Dermis microvascular lymphatic vessel endothelial cell (primary cell): ENCODE measurements around the gene KRT84. TPM values are rescaled to one million over a fixed set of nuclear protein-coding genes. Genes with fewer than 3 reads are reported as not detected.

ENCODE experiments used
- DNase-seq, 2 donors: peaks; one replicate each; pipeline versions ENCODE4 v3.0.0 to v3.0.0-alpha.2; 2010; ENCODE audit warnings: low read depth in 2 of 2
- total RNA-seq: library from RNA; depleted of rRNA; stranded (reverse); fragments of >200 nt; gene quantifications from 2 replicates; pipeline ENCODE4 v1.2.1, GENCODE V29; 2014

Gene KRT84
- total RNA-seq, 1 donor from 2014 or later, result not detected

DNA sequence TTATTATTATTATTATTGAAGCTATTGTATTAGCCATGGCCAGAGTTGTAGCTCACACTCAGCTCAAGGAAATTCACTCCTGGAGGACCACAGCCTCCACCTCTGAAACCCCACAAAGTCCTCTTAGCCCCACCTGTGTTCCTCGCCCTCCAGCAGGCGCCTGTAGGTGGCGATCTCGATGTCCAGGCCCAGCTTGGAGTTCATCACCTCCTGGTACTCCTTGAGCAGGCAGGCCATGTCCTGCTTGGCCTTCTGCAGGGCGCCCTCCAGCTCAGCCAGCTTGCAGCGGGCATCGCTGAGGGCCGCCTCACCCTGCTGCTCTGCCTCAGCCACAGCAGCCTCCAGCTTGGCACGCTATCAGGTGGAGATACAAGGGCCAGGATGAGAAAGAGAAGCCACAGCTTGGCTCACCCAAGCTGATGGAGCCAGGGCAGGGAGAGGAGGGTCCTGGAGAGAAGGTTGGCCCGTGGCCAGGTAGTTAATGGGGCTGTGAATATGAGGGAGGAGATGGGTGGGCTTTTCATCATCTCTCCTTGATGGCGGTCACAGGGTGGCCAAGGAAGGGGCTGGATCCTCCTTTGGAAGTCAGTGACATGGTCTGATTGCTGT lies 23.2 kb downstream of the KRT84 start:
- DNase-seq, result no peak

DNA sequence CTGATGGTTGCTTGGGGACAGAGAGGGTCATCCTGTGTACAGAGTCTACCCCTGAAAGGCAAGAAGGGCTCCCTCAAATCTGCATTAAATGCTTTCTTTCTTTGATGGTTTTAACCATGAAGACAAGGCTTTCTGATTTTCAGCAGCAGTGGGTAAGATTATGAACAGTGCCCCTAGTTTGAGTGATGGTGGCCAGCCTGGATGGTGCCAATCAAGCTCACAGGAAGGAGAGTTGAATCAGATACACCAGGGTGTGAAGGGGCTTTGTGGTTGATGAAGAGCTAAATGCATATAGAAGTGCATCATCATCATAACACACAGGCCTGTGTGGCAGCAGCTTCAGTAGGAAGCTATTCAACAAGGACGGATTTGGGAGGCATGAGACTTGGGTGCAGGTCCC lies 23.9 kb downstream of the KRT84 start:
- DNase-seq, result no peak

DNA sequence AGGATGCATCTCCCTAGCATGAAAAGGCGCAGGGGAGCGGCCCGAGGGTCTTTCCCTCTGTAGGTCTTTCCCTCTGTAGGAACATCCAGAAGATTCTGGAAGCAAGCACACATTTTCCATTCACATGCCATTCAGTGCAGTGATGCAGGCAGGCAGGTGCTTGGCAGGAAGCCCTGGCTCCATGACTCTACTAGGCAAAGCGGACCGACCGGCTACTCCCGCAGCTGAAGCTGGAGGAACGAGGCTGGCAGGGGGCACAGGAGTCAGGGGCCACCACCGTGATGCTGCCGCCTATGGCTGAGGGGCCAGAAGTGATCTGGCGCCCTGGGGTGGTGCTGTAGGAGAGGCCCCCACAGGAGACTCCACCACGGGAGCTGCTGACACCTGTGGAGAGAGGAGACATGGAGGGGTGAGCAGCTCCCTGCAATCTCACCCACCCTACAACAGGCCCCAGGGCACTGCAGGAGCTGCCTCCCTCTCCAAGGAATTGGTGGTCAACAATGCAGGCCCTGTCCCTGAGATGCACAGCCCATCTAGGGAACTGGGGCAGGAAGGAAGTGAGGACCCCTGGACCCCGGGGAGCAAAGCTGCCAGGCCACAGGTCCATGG lies 24.7 kb downstream of the KRT84 start:
- DNase-seq, result no peak

GRCh38 chr12:52360106-52360662 lies 25.3 kb downstream of the KRT84 start:
- no peak for DNase-seq

DNA sequence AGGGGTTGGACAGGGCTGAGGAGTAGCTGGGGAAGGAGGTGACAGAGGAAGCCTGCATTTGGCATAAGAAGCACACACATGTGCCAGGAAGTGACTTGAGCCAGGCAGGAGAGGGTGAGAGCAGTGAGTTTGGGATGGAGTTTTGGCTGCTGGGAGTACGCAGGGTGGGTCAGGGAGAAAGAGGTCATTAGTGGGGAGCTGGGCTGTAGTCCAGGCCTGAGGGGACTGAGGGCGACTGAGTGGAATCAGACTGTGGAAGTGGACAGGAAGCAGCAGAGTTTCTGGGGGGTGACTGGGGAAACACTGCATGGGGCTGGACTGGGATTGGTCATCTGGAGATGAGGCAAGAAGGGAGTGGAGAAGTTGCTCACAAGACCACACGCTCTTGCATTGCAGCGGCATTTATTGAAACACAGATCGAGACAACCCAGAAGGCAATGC lies 25.8 kb downstream of the KRT84 start:
- DNase-seq, result no peak

GRCh38 chr12:52358575-52359350 lies 26.7 kb downstream of the KRT84 start:
- DNase-seq, result no peak

DNA sequence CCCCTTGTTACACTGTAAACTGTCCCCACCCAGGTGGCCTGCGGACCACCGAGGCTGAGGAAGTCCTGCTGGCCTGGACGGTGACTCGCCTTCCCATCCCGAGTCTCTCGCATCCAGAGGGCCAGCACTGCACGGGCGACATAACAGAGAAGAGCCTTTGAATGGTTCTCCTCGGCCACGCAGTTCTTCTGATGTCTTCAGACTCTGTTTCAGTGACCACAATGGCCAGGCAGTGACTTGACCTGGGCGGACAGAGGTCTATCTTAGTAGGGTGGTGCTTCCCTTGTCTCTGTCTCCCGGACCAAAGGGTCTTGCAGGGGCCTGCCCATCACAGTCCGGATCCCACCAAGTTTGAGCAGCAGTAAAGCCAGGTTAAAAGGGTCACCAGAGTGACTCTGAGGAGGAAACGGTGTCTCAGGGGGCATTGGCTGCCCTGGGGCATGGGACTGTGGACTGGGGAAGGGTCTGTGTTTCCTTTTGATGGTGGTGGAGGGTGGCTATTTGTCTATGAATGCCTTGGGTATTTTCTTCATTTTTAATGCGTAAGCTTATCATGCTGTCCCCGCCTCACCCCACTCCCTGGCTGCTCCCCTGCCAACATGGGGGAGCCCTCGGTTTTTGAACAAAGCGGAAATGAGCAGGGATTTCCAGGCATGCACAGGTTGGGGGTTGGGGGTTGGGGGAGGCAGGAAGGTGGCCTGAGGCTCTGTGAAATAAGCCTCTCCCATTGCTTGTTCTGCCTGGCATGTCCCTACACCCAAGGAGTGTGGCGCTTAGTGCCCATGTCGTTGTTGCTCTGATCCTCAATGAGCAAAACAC lies 28.5 kb downstream of the KRT84 start:
- no peak for DNase-seq

DNA sequence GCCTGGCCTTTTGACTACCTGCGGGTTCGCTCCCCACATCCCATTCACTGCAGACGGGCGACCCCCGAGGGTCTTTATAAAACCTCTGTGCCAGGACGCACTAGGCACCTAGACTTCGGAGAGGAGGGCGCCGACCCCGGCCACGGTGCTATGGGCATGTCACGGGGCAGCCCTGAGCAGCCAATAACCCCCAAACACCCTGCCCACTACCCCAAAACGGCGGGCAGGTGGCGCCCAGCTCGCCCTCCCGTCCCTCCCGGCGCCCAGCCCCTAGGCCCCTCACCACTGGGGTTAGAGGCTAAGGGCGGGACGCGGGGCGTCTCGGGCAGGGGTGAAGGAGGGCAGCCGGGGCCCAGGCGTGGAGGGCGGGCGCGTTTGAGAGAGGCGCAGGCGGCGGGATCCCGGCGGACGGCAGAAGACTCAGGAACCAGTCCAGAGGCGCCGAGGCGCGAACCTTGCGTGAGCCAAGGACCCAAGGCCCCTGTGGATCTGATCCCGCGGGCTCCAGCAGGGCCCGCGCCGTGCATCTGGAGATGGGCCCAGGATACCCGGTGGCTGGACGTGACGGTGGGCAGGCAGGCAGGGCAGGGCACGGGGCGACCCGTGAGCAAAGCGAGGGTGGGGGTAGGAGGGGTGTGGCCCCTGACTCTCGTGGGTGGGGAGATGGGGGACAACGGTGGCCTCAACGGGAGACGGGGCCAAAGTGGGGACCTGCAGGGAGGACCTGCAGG lies 29.3 kb downstream of the KRT84 start:
- DNase-seq, result no peak

- DNase-seq, result no peak
These were observed 30.3 kb downstream of the KRT84 start for GRCh38 chr12:52355176-52355575.

GRCh38 chr12:52354200-52354599 lies 31.3 kb downstream of the KRT84 start:
- DNase-seq, result no peak

- no peak for DNase-seq
These were observed 31.7 kb downstream of the KRT84 start for GRCh38 chr12:52353766-52354165.

DNA sequence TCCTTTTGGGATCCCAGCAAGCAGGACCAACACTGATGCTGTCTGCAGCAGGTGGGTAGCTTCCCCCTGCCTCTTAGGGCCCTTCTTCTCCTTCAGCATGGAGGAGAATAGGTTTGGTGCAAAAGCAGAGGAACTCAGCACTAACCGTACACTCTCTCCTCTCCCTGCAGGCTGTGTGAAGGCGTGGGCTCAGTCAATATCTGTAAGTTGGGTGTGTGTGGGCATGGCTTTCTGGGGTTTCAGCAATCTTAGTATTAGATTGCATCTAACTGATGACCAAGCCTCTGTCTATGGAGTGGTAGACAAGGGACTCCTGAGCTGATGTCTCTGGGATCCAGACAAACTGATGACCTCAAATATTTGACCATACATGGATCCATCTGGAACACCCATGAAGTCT lies 32.5 kb downstream of the KRT84 start:
- DNase-seq, result no peak

- no peak for DNase-seq
These were observed 34.0 kb downstream of the KRT84 start for GRCh38 chr12:52351196-52352059.

DNA sequence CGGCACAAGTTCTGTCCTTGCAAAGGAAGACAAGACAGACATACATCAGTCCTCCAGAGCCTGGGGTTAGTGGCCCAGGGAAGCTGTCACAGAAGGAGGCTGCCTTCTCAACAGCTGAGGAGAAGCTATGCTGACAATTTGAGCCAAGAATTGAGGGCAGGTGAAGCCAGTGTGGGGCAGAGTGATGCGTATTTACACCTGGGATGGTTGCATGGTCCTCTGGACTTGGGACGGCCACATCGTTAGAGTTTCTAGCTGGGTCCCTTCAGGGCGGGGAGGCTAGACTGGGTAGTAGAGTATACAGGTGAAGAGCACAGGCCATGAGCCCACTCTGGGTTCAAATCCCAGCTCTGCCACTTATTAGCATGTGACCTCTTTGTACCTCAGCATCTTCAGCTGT lies 34.7 kb downstream of the KRT84 start:
- no peak for DNase-seq

DNA sequence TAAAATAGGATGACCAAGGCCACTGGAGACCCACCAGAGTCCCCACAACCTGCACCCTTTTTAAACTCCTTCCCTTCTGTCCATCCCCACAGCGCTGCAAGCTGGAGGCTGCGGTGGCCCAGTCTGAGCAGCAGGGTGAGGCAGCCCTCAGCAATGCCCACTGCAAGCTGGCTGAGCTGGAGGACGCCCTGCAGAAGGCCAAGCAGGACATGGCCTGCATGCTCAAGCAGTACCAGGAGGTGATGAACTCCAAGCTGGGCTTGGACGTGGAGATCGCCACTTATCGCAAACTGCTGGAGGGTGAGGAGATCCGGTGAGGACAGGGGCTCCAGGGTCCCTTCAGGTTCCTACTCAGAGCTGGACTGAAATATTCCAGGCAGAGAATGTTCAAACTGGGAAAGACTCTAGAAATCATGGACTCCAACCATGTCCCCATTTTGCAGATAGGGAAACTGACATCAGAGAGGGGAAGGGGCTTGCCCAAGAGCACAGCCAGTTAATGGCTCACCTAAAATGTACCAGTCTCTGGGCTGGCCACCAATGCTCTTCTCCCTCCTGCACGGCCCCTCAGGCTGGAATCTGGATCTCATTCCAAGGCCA lies 35.3 kb downstream of the KRT84 start:
- no peak for DNase-seq

GRCh38 chr12:52349196-52349595 lies 36.3 kb downstream of the KRT84 start:
- no peak for DNase-seq

GRCh38 chr12:52347551-52348510 lies 37.6 kb downstream of the KRT84 start:
- no peak for DNase-seq

DNA sequence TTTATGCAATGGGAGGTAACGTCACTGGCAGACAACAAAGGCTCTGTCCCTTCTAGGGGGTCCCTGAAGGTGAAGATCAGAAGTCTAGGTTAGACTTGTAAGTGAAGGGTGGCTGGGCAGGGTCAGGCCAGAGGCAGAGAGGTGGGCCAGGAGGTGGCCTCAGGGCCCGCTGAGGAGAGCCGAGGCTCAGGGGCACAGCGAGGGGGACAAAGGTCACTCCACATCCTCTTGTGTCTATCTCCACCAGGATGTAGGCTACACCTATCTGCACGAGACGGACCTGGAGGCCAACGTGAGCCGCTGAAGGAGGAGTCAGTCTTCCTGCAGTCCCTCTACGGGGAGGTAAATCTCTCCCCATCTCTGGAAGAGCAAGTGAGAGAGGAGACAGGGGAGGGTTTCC lies 38.4 kb downstream of the KRT84 start:
- DNase-seq, result no peak
